Mesendoderm (in vitro differentiated cells): Measurements from ENCODE around the gene PLN.

ENCODE experiments used
- DNase-seq: peaks from one replicate; pipeline ENCODE4 v3.0.0; 2013
- H2AK5ac ChIP-seq: 2 replicates; pipeline ENCODE4 v1.6.1; 2013; ENCODE audit warnings: low read length, inconsistent platforms
- H2BK120ac ChIP-seq: 2 replicates; pipeline ENCODE4 v1.6.1; 2013; ENCODE audit warnings: low read depth, mild to moderate bottlenecking, low read length, moderate library complexity, mixed read lengths
- H2BK15ac ChIP-seq: replicated peaks from 2 replicates; pipeline ENCODE4 v1.6.1; 2013; ENCODE audit warnings: low read depth, mild to moderate bottlenecking, moderate library complexity
- H2BK5ac ChIP-seq: 2 replicates; pipeline ENCODE4 v1.6.1; 2013; ENCODE audit warnings: low read length, inconsistent platforms
- H3K18ac ChIP-seq: 2 replicates; pipeline ENCODE4 v1.6.1; 2013; ENCODE audit warnings: mild to moderate bottlenecking, low read length, mixed read lengths
- H3K23ac ChIP-seq: one replicate; pipeline ENCODE4 v1.6.1; 2013; ENCODE audit warnings: low read length
- H3K27ac ChIP-seq: 2 replicates; pipeline ENCODE4 v1.5.1; 2013; ENCODE audit warnings: low read depth, mild to moderate bottlenecking, inconsistent platforms, low read length, moderate library complexity
- H3K27me3 ChIP-seq: 2 replicates; pipeline ENCODE4 v1.6.1; 2013; ENCODE audit warnings: low read length, control low read depth, mild to moderate bottlenecking, inconsistent platforms; ENCODE audit not compliant: insufficient read depth, poor library complexity
- H3K36me3 ChIP-seq: 2 replicates; pipeline ENCODE4 v1.6.1; 2013; ENCODE audit warnings: low read length, inconsistent platforms; ENCODE audit not compliant: control insufficient read depth, insufficient read depth
- H3K4ac ChIP-seq: one replicate; pipeline ENCODE4 v1.6.1; 2013; ENCODE audit warnings: low read depth, mild to moderate bottlenecking, low read length, moderate library complexity
- H3K4me1 ChIP-seq: 2 replicates; pipeline ENCODE4 v1.6.1; 2013; ENCODE audit warnings: low read depth, low read length, inconsistent platforms; ENCODE audit not compliant: control insufficient read depth
- H3K4me2 ChIP-seq: 2 replicates; pipeline ENCODE4 v1.6.1; 2013; ENCODE audit warnings: low read length
- H3K4me3 ChIP-seq: 2 replicates; pipeline ENCODE4 v1.5.1; 2013; ENCODE audit warnings: mild to moderate bottlenecking, low read length
- H3K56ac ChIP-seq: one replicate; pipeline ENCODE4 v1.6.1; 2013; ENCODE audit warnings: low read length
- H3K79me1 ChIP-seq: 2 replicates; pipeline ENCODE4 v1.6.1; 2013; ENCODE audit warnings: low read length, inconsistent platforms
- H3K79me2 ChIP-seq: 2 replicates; pipeline ENCODE4 v1.6.1; 2013; ENCODE audit warnings: mild to moderate bottlenecking, low read length; ENCODE audit not compliant: control insufficient read depth, insufficient read depth
- H3K9ac ChIP-seq: 2 replicates; pipeline ENCODE4 v1.6.1; 2013; ENCODE audit warnings: low read length, inconsistent platforms
- H4K5ac ChIP-seq: one replicate; pipeline ENCODE4 v1.6.1; 2013; ENCODE audit warnings: low read length
- H4K8ac ChIP-seq: one replicate; pipeline ENCODE4 v1.6.1; 2013; ENCODE audit warnings: low read depth, mild to moderate bottlenecking, control low read depth, low read length, moderate library complexity
- WGBS: extraction: QIAGEN DNeasy Blood & Tissue Kit; methylation state at CpG from one replicate; pipeline ENCODE4 v1.1.7; 2013; ENCODE audit warnings: low lambda C conversion rate, missing lambda C conversion rate; ENCODE audit not compliant: insufficient coverage; ENCODE audit errors: extremely low coverage; 5-methylcytosine and 5-hydroxymethylcytosine counted together

PLN gene

DNA sequence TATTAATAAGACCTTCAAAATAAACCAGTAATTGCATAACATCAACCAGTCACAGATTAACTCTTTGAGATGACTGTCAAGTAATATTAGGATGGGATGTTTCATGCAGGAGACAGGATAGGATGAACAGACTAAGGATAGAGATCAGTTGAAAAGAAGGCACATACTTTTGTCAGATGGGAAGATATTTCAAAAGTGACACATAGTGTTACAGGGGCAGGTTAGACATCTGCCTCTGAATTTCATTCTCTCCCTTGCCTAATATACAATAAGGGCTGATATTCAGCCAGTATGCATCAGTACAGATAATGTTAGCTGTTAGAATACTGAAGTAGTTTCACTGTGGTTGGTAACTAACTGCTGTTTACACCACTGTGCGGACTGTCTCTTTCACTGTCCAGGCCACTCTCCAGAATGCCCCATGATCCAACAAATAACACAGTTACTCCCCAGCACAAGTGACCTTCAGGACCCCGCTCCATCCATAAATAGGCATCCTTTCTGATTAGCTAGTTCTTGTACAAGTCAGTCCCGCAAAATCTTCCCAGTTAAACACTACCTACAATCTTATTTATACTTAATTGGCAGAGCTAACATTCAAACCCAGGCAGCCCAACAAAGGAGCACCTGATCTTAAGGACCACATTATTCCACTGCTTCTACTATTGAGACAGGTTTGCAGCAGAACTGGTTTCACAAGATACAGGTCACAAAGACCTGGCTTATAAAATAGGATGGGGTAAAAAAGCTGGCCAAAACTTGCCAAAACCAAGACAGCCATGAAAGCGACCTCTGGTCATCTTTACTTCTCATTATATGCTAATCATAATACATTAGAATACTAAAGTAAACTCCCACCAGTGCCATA is 21.9 kb upstream of the PLN start:
- no peak overlapping the region for H3K23ac ChIP-seq
- no peak overlapping the region for H3K27ac ChIP-seq
- H4K8ac ChIP-seq = no peak overlapping the region
- no peaks in the 10 kb centered on the region for H3K27me3 ChIP-seq
- H3K56ac ChIP-seq = no peak overlapping the region
- no peak overlapping the region for H2BK15ac ChIP-seq
- no peaks in the 10 kb centered on the region for H3K4me1 ChIP-seq
- no peaks in the 10 kb centered on the region for H3K79me1 ChIP-seq
- H3K79me2 ChIP-seq = no peaks in the 10 kb centered on the region
- WGBS = no CpG with 5 or more reads among the region's 4 CpGs
- no peak overlapping the region for H3K4me2 ChIP-seq
- no peak for DNase-seq
- no peak overlapping the region for H3K18ac ChIP-seq
- no peaks in the 10 kb centered on the region for H3K36me3 ChIP-seq
- H3K4ac ChIP-seq = no peak overlapping the region
- H2BK120ac ChIP-seq = no peak overlapping the region
- H3K9ac ChIP-seq = no peak overlapping the region
- no peak overlapping the region for H3K4me3 ChIP-seq
- H4K5ac ChIP-seq = no peak overlapping the region
- H2BK5ac ChIP-seq = no peak overlapping the region
- no peak overlapping the region for H2AK5ac ChIP-seq

DNA sequence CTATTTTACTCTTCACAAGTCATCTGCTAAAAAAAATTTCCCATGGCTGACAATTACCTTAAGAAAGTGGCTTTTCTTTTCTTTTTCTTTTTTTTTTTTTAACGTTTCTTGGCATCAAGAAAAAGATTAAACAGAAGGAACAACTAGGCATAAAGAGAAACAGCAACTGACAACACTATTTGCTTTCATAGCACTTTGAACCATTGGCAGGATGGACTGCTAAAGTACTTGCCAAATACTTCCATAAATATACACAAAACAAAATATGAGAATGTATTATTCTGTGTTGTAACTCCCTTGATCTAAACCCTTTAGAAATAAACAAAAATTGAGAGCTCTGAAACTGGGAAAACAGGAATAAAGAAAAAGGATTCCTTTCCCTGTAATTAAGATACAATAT is 20.0 kb upstream of the PLN start:
- H2BK15ac ChIP-seq = no peak overlapping the region
- WGBS = no CpG with 5 or more reads among the region's 1 CpG
- DNase-seq = no peak

DNA sequence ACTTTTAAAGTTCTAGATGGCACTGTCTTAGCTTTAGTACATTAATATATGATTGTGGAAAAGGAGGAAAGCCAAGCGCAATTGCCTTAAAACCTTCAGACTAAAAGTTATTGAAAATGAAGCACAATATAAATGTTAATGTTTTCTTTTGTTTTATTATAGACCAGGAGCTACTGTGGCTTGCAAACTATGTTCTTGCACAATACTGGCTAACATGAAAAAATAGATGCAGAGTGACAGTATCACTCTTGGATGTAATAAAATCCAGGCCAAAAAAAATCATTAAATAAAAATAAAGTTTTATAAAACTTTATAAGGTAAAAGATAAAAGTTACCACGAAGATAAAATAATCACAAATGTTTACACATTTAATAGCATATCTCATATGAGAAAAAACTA is 18.3 kb upstream of the PLN start:
- Histone ChIP-seq H3K79me1 (no peaks in the 10 kb centered on the region), H3K4me3 (no peak overlapping the region), H3K79me2 (no peaks in the 10 kb centered on the region), H3K18ac (no peak overlapping the region), H2BK5ac (no peak overlapping the region), H3K4ac (no peak overlapping the region), H2AK5ac (no peak overlapping the region), H3K36me3 (no peaks in the 10 kb centered on the region), H4K5ac (no peak overlapping the region), H4K8ac (no peak overlapping the region), H3K4me2 (no peak overlapping the region), H3K56ac (no peak overlapping the region), H3K23ac (no peak overlapping the region), H3K27ac (no peak overlapping the region), H3K27me3 (no peaks in the 10 kb centered on the region), H2BK15ac (no peak overlapping the region), H3K9ac (no peak overlapping the region), H2BK120ac (no peak overlapping the region), H3K4me1 (no peaks in the 10 kb centered on the region)
- no CpG with 5 or more reads among the region's 2 CpGs for WGBS
- no peak for DNase-seq

More for the DNA sequence above, 20.0 kb upstream of the PLN start:
- Histone ChIP-seq H3K9ac (no peak overlapping the region), H3K4ac (no peak overlapping the region), H3K23ac (no peak overlapping the region), H3K27me3 (no peaks in the 10 kb centered on the region), H3K56ac (no peak overlapping the region), H2BK120ac (no peak overlapping the region), H3K4me3 (no peak overlapping the region), H3K36me3 (no peaks in the 10 kb centered on the region), H2BK5ac (no peak overlapping the region), H3K18ac (no peak overlapping the region), H3K79me1 (no peaks in the 10 kb centered on the region), H3K4me1 (no peaks in the 10 kb centered on the region), H3K27ac (no peak overlapping the region), H3K4me2 (no peak overlapping the region), H4K8ac (no peak overlapping the region), H2AK5ac (no peak overlapping the region), H4K5ac (no peak overlapping the region), H3K79me2 (no peaks in the 10 kb centered on the region)

DNA sequence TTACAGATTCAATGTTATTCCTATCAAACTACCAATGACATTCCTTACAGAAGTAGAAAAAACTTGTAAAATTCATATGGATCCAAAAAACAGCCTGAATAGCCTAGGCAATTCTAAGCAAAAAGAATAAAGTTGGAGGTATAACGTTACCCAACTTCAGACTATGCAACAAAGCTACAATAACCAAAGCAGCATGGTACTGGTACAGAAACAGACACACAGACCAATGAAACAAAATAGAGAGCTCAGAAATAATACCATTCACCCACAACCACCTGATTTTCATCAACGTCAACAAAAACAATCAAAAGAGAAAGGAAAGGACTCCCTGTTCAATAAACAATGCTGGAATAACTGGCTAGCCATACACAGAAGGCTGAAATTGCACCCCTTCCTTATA is 17.2 kb upstream of the PLN start:
- Histone ChIP-seq H4K8ac (no peak overlapping the region), H3K56ac (no peak overlapping the region), H3K4me3 (no peak overlapping the region), H2BK120ac (no peak overlapping the region), H3K27me3 (no peaks in the 10 kb centered on the region), H2AK5ac (no peak overlapping the region), H3K4me1 (no peaks in the 10 kb centered on the region), H4K5ac (no peak overlapping the region), H3K9ac (no peak overlapping the region), H3K23ac (no peak overlapping the region), H3K27ac (no peak overlapping the region), H3K79me1 (no peaks in the 10 kb centered on the region), H2BK15ac (no peak overlapping the region), H3K79me2 (no peaks in the 10 kb centered on the region), H3K18ac (no peak overlapping the region), H3K4me2 (no peak overlapping the region), H2BK5ac (no peak overlapping the region), H3K4ac (no peak overlapping the region), H3K36me3 (no peaks in the 10 kb centered on the region)
- no peak for DNase-seq
- no CpG with 5 or more reads among the region's 2 CpGs for WGBS

DNA sequence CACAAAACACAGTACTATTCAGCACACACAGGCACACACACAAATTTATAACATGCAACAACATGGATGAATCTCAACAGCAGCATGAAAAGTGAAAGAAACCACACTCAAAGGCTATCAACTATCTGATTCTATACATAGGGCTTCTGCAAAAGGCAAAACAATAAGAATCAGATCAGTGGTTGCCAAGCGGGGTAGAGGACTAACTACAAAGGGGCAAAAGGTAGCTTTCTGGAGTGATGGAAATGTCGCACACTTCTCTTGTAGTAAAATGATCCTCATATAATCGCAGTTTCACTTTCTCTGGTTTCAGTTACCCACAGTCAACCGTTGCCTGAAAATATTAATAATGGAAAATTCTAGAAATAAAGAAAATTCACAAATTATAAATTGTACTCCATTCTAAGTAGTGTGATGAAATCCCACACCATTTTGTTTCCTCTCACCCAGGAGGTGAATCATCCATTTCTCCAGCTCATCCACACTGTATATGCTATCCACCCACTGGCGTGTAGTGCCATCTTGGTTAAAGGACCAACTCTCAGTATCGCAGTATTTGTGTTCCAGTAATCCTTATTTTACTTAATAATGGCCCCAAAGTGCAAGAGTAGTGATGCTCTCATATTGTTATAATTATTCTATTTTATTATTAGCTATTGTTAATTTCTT is 12.8 kb upstream of the PLN start:
- no peak for DNase-seq
- Histone ChIP-seq H3K4me1 (no peaks in the 10 kb centered on the region), H3K18ac (no peak overlapping the region), H2BK15ac (no peak overlapping the region), H3K56ac (no peak overlapping the region), H3K79me1 (no peaks in the 10 kb centered on the region), H3K27me3 (no peaks in the 10 kb centered on the region), H4K8ac (no peak overlapping the region), H2AK5ac (no peak overlapping the region), H4K5ac (no peak overlapping the region), H3K79me2 (no peaks in the 10 kb centered on the region), H3K9ac (no peak overlapping the region), H3K4ac (no peak overlapping the region), H3K27ac (no peak overlapping the region), H3K23ac (no peak overlapping the region), H2BK120ac (no peak overlapping the region), H3K36me3 (no peaks in the 10 kb centered on the region), H3K4me3 (no peak overlapping the region), H3K4me2 (no peak overlapping the region), H2BK5ac (no peak overlapping the region)
- no CpG with 5 or more reads among the region's 6 CpGs for WGBS
